A673 (cell line): ENCODE results near the gene GK2.

Source experiments
- CTCF ChIP-seq: fragments of 300-800, 200-600 bp; sonication (generic); conservative IDR thresholded peaks from 2 replicates; pipeline ENCODE4 v1.5.1; 2017; ENCODE audit warnings: low read depth, mild to moderate bottlenecking, antibody characterized with exemption, low read length, moderate library complexity, mixed read lengths
- EZH2 ChIP-seq: fragments of 200-600 bp; sonication (generic); IDR thresholded peaks from 2 replicates; pipeline ENCODE4 v1.6.1; 2017; ENCODE audit warnings: borderline replicate concordance, low read depth, mild to moderate bottlenecking, mixed read lengths, antibody characterized with exemption, low read length; ENCODE audit not compliant: poor library complexity, severe bottlenecking

- no peak for TF ChIP-seq CTCF
- TF ChIP-seq EZH2: no peak
Observed at GRCh38 chr4:79446145-79446544, 38.1 kb upstream of the GK2 start.
